GM12878 (cell line): Measurements from ENCODE around the gene OGA. TPM values are rescaled to one million over a fixed set of nuclear protein-coding genes. Genes with fewer than 3 reads are reported as not detected.

Experiments
- ATAC-seq: fragments of 200-7000 bp; cut with Tn5 transposase; 3 replicates; pipeline ENCODE4 v1.9.1; 2020; ENCODE audit warnings: mild to moderate bottlenecking, moderate library complexity
- BruUV-seq: library from RNA; stranded (reverse); fragments of 400-500 nt; replicated peaks from 2 replicates; lab custom pipeline; 2021; lab: Mats Ljungman, UMichigan
- CTCF ChIA-PET: fragments of 300-600 bp; sonication (Branson Sonifier 250); formaldehyde crosslinking; extraction: SDS; loops from one replicate; lab custom pipeline; 2021; ENCODE audit warnings: inconsistent platforms; lab: Yijun Ruan, JAX
- POLR2A ChIA-PET: fragments of 350-600 bp; formaldehyde crosslinking; extraction: SDS; loops from one replicate; lab custom pipeline; 2021; ENCODE audit warnings: inconsistent platforms; lab: Charles Lee
- RAD21 ChIA-PET: fragments of 300-600 bp; sonication (Branson Sonifier 250); formaldehyde crosslinking; loops from one replicate; lab custom pipeline; 2023; ENCODE audit warnings: antibody characterized with exemption; ENCODE audit not compliant: unreplicated experiment; lab: Charles Lee
- SMC1A ChIA-PET: fragments of 300-600 bp; sonication (Branson Sonifier 250); formaldehyde crosslinking; loops from one replicate; lab custom pipeline; 2023; ENCODE audit not compliant: unreplicated experiment, uncharacterized antibody; lab: Charles Lee
- DNase-seq: peaks from one replicate; pipeline ENCODE4 v3.0.0-alpha.2; 2011; ENCODE audit warnings: low read depth, low spot score
- FAIRE-seq: peaks from 3 replicates; lab custom pipeline; 2011; peaks lifted over from hg19 to GRCh38; lab: Jason Lieb, UNC
- H2AFZ ChIP-seq: 2 replicates; pipeline ENCODE4 v1.6.0; 2011; ENCODE audit warnings: low read depth, low read length, control low read depth; ENCODE audit not compliant: control insufficient read depth
- H3K27ac ChIP-seq: 2 replicates; pipeline ENCODE4 v1.5.1; 2011; ENCODE audit warnings: control low read depth; ENCODE audit not compliant: control insufficient read depth, insufficient read depth
- H3K27me3 ChIP-seq, 2 experiments: replicated peaks in 1 of 2; 2 replicates each; pipeline versions ENCODE4 v1.6.0 to v1.6.1; 2011; ENCODE audit warnings: low read length in 1 of 2; ENCODE audit not compliant: control insufficient read depth in 2 of 2, insufficient read depth in 2 of 2
- H3K36me3 ChIP-seq, 2 experiments: 2 replicates each; pipeline ENCODE4 v1.5.1; 2011; ENCODE audit warnings: low read length in 1 of 2; ENCODE audit not compliant: control insufficient read depth in 2 of 2, insufficient read depth in 2 of 2
- H3K4me1 ChIP-seq: 2 replicates; pipeline ENCODE4 v1.6.1; 2011; ENCODE audit warnings: mild to moderate bottlenecking, low read length, moderate library complexity, mixed read lengths; ENCODE audit not compliant: control insufficient read depth, insufficient read depth
- H3K4me2 ChIP-seq: 2 replicates; pipeline ENCODE4 v1.6.0; 2011; ENCODE audit warnings: control low read depth; ENCODE audit not compliant: control insufficient read depth, insufficient read depth
- H3K4me3 ChIP-seq: fragments of 200-600 bp; sonication (generic); 2 replicates; pipeline ENCODE4 v1.5.1; 2016
- H3K79me2 ChIP-seq: 2 replicates; pipeline ENCODE4 v1.6.0; 2011; ENCODE audit warnings: low read length; ENCODE audit not compliant: control insufficient read depth, insufficient read depth
- H3K9ac ChIP-seq: 2 replicates; pipeline ENCODE4 v1.8.0; 2011; ENCODE audit warnings: low read length, control low read depth, mixed read lengths; ENCODE audit not compliant: control insufficient read depth, insufficient read depth
- H3K9me3 ChIP-seq: replicated peaks from 3 replicates; pipeline ENCODE4 v1.5.1; 2011; ENCODE audit warnings: mild to moderate bottlenecking, low read length; ENCODE audit not compliant: control insufficient read depth, insufficient read depth
- H4K20me1 ChIP-seq: 2 replicates; pipeline ENCODE4 v1.6.0; 2011; ENCODE audit not compliant: control insufficient read depth, insufficient read depth
- FOS ChIP-seq: IDR thresholded peaks from 3 replicates; pipeline ENCODE4 v1.6.1; 2011; ENCODE audit warnings: borderline replicate concordance; ENCODE audit not compliant: insufficient read length; ENCODE audit errors: extremely low read depth
- MTA3 ChIP-seq: IDR thresholded peaks from 2 replicates; pipeline ENCODE4 v1.6.1; 2012; ENCODE audit warnings: low read length, inconsistent platforms, borderline replicate concordance
- NRF1 ChIP-seq: conservative IDR thresholded peaks from 2 replicates; pipeline ENCODE4 v1.6.1; 2011; ENCODE audit warnings: mild to moderate bottlenecking, low read depth, low read length, improper control_type of control experiment
- RAD21 ChIP-seq: IDR thresholded peaks from 2 replicates; pipeline ENCODE4 v1.6.1; 2011; ENCODE audit warnings: mild to moderate bottlenecking, low read depth, low read length, moderate library complexity; ENCODE audit not compliant: insufficient read depth
- TCF7 ChIP-seq: IDR thresholded peaks from 2 replicates; pipeline ENCODE4 v1.6.1; 2014; ENCODE audit warnings: antibody characterized with exemption, borderline replicate concordance
- ZNF207 ChIP-seq: fragments of 450-650 bp; IDR thresholded peaks from 2 replicates; pipeline ENCODE4 v1.6.1; 2014; ENCODE audit warnings: antibody characterized with exemption, mild to moderate bottlenecking, borderline replicate concordance
- WGBS: methylation state at CpG from one replicate; pipeline ENCODE4 v1.1.6; 2016; ENCODE audit warnings: low lambda C conversion rate; ENCODE audit not compliant: insufficient replicate concordance, insufficient coverage; ENCODE audit errors: missing lambda C conversion rate; 5-methylcytosine and 5-hydroxymethylcytosine counted together
- in situ Hi-C: fragments of 300-500 bp; cut with MboI; formaldehyde crosslinking; loops from 9 replicates; pipeline ENCODE4 v1.14.3; 2018; ENCODE audit warnings: mixed read lengths
- intact Hi-C: fragments of 100-400 bp; cut with micrococcal nuclease; formaldehyde crosslinking; loops from one replicate; pipeline ENCODE4 v1.14.2; 2022; ENCODE audit not compliant: unreplicated experiment
- polyA plus RNA-seq, 11 experiments: library from polyadenylated mRNA; depleted of rRNA in 4 of 11; unstranded in 6 of 11; stranded (reverse) in 5 of 11; fragments of >200 nt; fragmentation: Nextera tagmentation in 4 of 11; fragmentation: Illumina TruSeq in 1 of 11; extraction: Ambion mirVana in 4 of 11; extraction: Trizol in 1 of 11; gene quantifications; 1 replicate in 1 of 11; 2 replicates in 10 of 11; pipeline versions ENCODE4 v1.2.1 to v1.2.3, GENCODE V29; 2011 to 2016; ENCODE audit warnings: inconsistent platforms in 2 of 11, missing spikeins in 2 of 11, low read depth in 1 of 11
- total RNA-seq, 4 experiments: library from RNA; depleted of rRNA in 3 of 4; stranded (reverse); fragments of >200 nt in 3 of 4; fragmentation: Illumina TruSeq in 1 of 4; extraction: Trizol in 1 of 4; gene quantifications; 2 replicates each; pipeline versions ENCODE4 v1.2.1 to v1.2.3, GENCODE V29; 2013 to 2021
- TF ChIP-seq, protein P1 (sequence below): IDR thresholded peaks from 2 replicates; pipeline ENCODE4 v1.6.1; 2011; ENCODE audit warnings: low read depth, low read length, improper control_type of control experiment, borderline replicate concordance

OGA gene
- total and polyA plus RNA-seq, 10 of the 15 experiments (the other 5 are each of a cell fraction or from before 2014, with no cell fraction given), result 23.0 to 145 (median 85.2) TPM

- SMC1A ChIA-PET, result interaction anchor here (0.8 to 2.5 kb wide), 3 partner anchors 39 to 161 kb away, joined by 3 to 8 read pairs (median 3); no protein-coding TSS in a partner anchor
- Histone ChIP-seq H3K79me2 (no peaks in the 10 kb centered on the region), H2AFZ (no peak overlapping the region), H3K36me3 (peaks cover 5 to 6% of the 10 kb centered on the region in 2 experiments; a peak in 2 of 4 replicates), H4K20me1 (no peaks in the 10 kb centered on the region), H3K9ac (no peak overlapping the region), H3K4me1 (no peaks in the 10 kb centered on the region), H3K9me3 (no peaks in the 10 kb centered on the region), H3K4me3 (no peak overlapping the region), H3K4me2 (no peak overlapping the region), H3K27me3 (no peaks in the 10 kb centered on the region), H3K27ac (no peak overlapping the region)
- TF ChIP-seq RAD21 (0 out of 2 replicates have a peak, but pooled peaks have one; percentile 3), MTA3 (no peak), TCF7 (no peak)
- no peak for FAIRE-seq
- POLR2A ChIA-PET, result no interaction called here
- RAD21 ChIA-PET, result interaction anchor here (1.5 kb wide), 1 partner anchor 39 kb away, joined by 5 read pairs; no protein-coding TSS in a partner anchor
- 96% methylated on average over 3 of the region's 3 CpGs for WGBS
- CTCF ChIA-PET, result interaction anchor here (3.8 to 17.0 kb wide), 3 partner anchors 9 to 161 kb away, joined by 22 to 398 read pairs (median 143); partner anchors contain the start of gene KCNIP2
- no peak for DNase-seq
- in situ Hi-C loops, result no loop called here
- BruUV-seq, result no TSS peak
- intact Hi-C loops, result no loop called here
- no peak for ATAC-seq
Observed at GRCh38 chr10:101848894-101849351, 30.7 kb upstream of the OGA start.

DNA sequence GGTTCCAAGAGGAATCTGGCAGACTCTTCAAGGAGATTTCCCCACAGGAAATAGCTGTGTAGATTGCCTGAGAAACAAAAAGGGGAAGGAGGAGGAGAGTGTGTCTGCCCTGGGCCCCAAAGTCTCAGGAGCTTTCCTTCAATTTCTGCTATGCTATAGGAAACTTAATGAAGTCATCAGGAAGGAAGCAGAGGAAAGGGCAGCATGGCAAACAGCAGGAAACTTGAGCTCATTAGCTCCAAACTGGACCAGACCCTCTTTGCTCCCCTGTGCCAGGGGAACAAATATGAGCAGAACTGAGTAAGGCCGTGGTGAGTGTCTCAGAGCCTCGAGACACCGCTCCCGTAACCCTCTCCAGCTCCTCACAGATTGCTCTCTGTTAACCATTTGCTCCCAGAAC is 30.2 kb upstream of the OGA start:
- CTCF ChIA-PET, result interaction anchor here (3.8 to 17.0 kb wide), 3 partner anchors 9 to 161 kb away, joined by 22 to 398 read pairs (median 143); partner anchors contain the start of gene KCNIP2
- TF ChIP-seq FOS, result no peak
- TF ChIP-seq, protein P1, sequence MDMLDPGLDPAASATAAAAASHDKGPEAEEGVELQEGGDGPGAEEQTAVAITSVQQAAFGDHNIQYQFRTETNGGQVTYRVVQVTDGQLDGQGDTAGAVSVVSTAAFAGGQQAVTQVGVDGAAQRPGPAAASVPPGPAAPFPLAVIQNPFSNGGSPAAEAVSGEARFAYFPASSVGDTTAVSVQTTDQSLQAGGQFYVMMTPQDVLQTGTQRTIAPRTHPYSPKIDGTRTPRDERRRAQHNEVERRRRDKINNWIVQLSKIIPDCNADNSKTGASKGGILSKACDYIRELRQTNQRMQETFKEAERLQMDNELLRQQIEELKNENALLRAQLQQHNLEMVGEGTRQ, result no peak
- no peak for TF ChIP-seq NRF1
- TF ChIP-seq RAD21, result no peak
- no peak for TF ChIP-seq ZNF207
- Histone ChIP-seq H3K27me3 (no peaks in the 10 kb centered on the region), H3K4me1 (no peaks in the 10 kb centered on the region), H3K36me3 (peaks cover 5 to 6% of the 10 kb centered on the region in 2 experiments; a peak in 2 of 4 replicates), H3K79me2 (no peaks in the 10 kb centered on the region), H4K20me1 (no peaks in the 10 kb centered on the region), H3K9me3 (no peaks in the 10 kb centered on the region), H2AFZ (no peak overlapping the region), H3K4me3 (no peak overlapping the region), H3K27ac (no peak overlapping the region), H3K9ac (no peak overlapping the region), H3K4me2 (no peak overlapping the region)
- FAIRE-seq (no peak), ATAC-seq (no peak), DNase-seq (no peak)
- SMC1A ChIA-PET, result interaction anchor here (0.8 to 2.5 kb wide), 3 partner anchors 40 to 162 kb away, joined by 3 to 8 read pairs (median 3); no protein-coding TSS in a partner anchor
- intact Hi-C loops, result no loop called here
- in situ Hi-C loops, result no loop called here
- RAD21 ChIA-PET, result interaction anchor here (1.5 kb wide), 1 partner anchor 40 kb away, joined by 5 read pairs; no protein-coding TSS in a partner anchor
- BruUV-seq, result no TSS peak
- POLR2A ChIA-PET, result interaction anchor here (0.5 kb wide), 1 partner anchor 122 kb away, joined by 4 read pairs; no protein-coding TSS in a partner anchor
- 82% methylated on average over 4 of the region's 4 CpGs for WGBS
